Naive thymus-derived CD8-positive, alpha-beta T cell (primary cell): ENCODE results near the gene RNF135. TPM values are rescaled to one million over a fixed set of nuclear protein-coding genes. Genes with fewer than 3 reads are reported as not detected.
"Not testable (repeated sequence)": the region's sequence is repeated elsewhere in the genome, so short reads cannot be mapped to it uniquely, and the experiment has no call there.

Source experiments
- ATAC-seq, 2 donors: fragments of 150-1000 bp; cut with Tn5 transposase in 1 of 2; sonication (Bioruptor Pico), chemical (Tn5 transposase) in 1 of 2; 1 replicate in 1 of 2; 2 replicates in 1 of 2; pipeline ENCODE4 v1.10.0; 2021; ENCODE audit warnings: mild to moderate bottlenecking in 2 of 2, moderate library complexity in 2 of 2
- POLR2A ChIA-PET: fragments of 350-600 bp; sonication (Branson Sonifier 250); formaldehyde crosslinking; loops from one replicate; lab custom pipeline; 2021; ENCODE audit warnings: antibody characterized with exemption; lab: Charles Lee
- DNase-seq, 10 donors: peaks; one replicate each; pipeline versions ENCODE4 v3.0.0 to v3.0.0-alpha.2; 2020 to 2022
- H3K27ac Mint-ChIP-seq, 10 donors: one replicate each; pipeline ENCODE4 v1.8.0; 2020 to 2022; ENCODE audit warnings: mild to moderate bottlenecking in 10 of 10, mixed read lengths in 10 of 10, moderate library complexity in 4 of 10, inconsistent platforms in 1 of 10
- H3K27me3 Mint-ChIP-seq, 5 donors: one replicate each; pipeline ENCODE4 v1.8.0; 2021 to 2022; ENCODE audit warnings: mixed read lengths in 5 of 5
- H3K36me3 Mint-ChIP-seq, 3 donors: one replicate each; pipeline ENCODE4 v1.8.0; 2020 to 2022; ENCODE audit warnings: mixed read lengths in 3 of 3, mild to moderate bottlenecking in 2 of 3, inconsistent platforms in 1 of 3
- H3K4me1 Mint-ChIP-seq, 4 donors: one replicate each; pipeline ENCODE4 v1.8.0; 2021 to 2022; ENCODE audit warnings: mixed read lengths in 4 of 4
- H3K4me3 Mint-ChIP-seq, 10 donors: one replicate each; pipeline ENCODE4 v1.8.0; 2020 to 2022; ENCODE audit warnings: mild to moderate bottlenecking in 10 of 10, mixed read lengths in 10 of 10, moderate library complexity in 6 of 10, inconsistent platforms in 1 of 10
- H3K9me3 Mint-ChIP-seq, 9 donors: one replicate each; pipeline ENCODE4 v1.8.0; 2020 to 2022; ENCODE audit warnings: mixed read lengths in 9 of 9, mild to moderate bottlenecking in 3 of 9, inconsistent platforms in 1 of 9, moderate library complexity in 1 of 9
- polyA plus RNA-seq, 3 donors: library from polyadenylated mRNA; unstranded; fragments of 300-500 nt; fragmentation: Illumina TruSeq; gene quantifications; one replicate each; pipeline ENCODE4 v1.2.3, GENCODE V29; 2021
- total RNA-seq, 8 experiments: library from RNA in 2 of 8; stranded (reverse) in 2 of 8; gene quantifications; one replicate each; pipeline ENCODE4 v1.2.3 and lab custom pipeline; 2021 to 2026

RNF135 gene
- total and polyA plus RNA-seq, 5 experiments from 2014 or later = 2.9 to 5.4 (median 3.3) TPM

- H3K4me3 Mint-ChIP-seq, H3K36me3 Mint-ChIP-seq, POLR2A ChIA-PET, H3K27ac Mint-ChIP-seq, H3K4me1 Mint-ChIP-seq, H3K9me3 Mint-ChIP-seq, ATAC-seq, DNase-seq: not testable (repeated sequence)
- peaks cover 2 to 12% (median 10%) of the 10 kb centered on the region in 5 donors for H3K27me3 Mint-ChIP-seq
Measured at GRCh38 chr17:30931582-30931981, 39.3 kb upstream of the RNF135 start.

GRCh38 chr17:30933966-30934365 is 36.9 kb upstream of the RNF135 start:
- POLR2A ChIA-PET = no interaction called here
- no peak overlapping the region for H3K27ac Mint-ChIP-seq
- H3K4me1 Mint-ChIP-seq = peaks cover 0 to 2% (median 0%) of the 10 kb centered on the region in 4 donors

GRCh38 chr17:30939051-30939689 is 31.7 kb upstream of the RNF135 start:
- no peak for DNase-seq
- H3K27ac Mint-ChIP-seq = peak overlapping the region in 1 of 10 donors; percentile 29
- no peak overlapping the region for H3K4me3 Mint-ChIP-seq

More at GRCh38 chr17:30933966-30934365, 36.9 kb upstream of the RNF135 start:
- DNase-seq (no peak), ATAC-seq (no peak)
- Mint-ChIP-seq H3K4me3 (no peak overlapping the region), H3K27me3 (peaks cover 0 to under 1% (median 0%) of the 10 kb centered on the region in 5 donors), H3K9me3 (no peaks in the 10 kb centered on the region), H3K36me3 (no peaks in the 10 kb centered on the region)

GRCh38 chr17:30942308-30943079 is 28.3 kb upstream of the RNF135 start:
- H3K4me1 Mint-ChIP-seq = peaks cover 0 to 6% (median 0%) of the 10 kb centered on the region in 4 donors
- H3K4me3 Mint-ChIP-seq = no peak overlapping the region
- peaks cover 0 to 2% (median 0%) of the 10 kb centered on the region in 5 donors for H3K27me3 Mint-ChIP-seq
- POLR2A ChIA-PET = no interaction called here
- H3K27ac Mint-ChIP-seq = no peak overlapping the region
- no peaks in the 10 kb centered on the region for H3K36me3 Mint-ChIP-seq
- ATAC-seq = no peak
- no peak for DNase-seq
- no peaks in the 10 kb centered on the region for H3K9me3 Mint-ChIP-seq

More at GRCh38 chr17:30939051-30939689, 31.7 kb upstream of the RNF135 start:
- Mint-ChIP-seq H3K4me1 (peaks cover 0 to 6% (median 0%) of the 10 kb centered on the region in 4 donors), H3K27me3 (peaks cover 0 to 2% (median 0%) of the 10 kb centered on the region in 5 donors), H3K36me3 (no peaks in the 10 kb centered on the region), H3K9me3 (no peaks in the 10 kb centered on the region)
- ATAC-seq = no peak
- POLR2A ChIA-PET = no interaction called here

DNA sequence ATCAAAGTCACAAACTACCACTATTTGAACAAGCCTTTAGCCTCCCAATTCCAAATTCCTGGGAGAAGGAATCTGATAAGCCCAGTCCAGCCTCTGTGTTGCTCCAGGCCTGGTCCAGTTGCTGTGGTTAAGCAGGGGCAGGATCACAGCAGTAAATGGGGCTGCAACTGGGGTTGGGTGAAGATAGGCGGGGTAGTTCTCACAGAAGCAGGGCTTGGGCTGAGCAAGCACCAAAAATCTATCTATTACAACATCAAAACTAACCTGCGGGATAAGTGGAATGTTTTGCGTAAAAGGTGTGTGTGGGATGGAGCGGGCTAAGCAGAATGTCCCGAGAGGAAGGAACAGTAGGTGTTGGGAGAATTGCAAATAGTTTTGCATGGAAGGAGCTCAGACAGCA is 23.0 kb upstream of the RNF135 start:
- Mint-ChIP-seq H3K27ac (no peak overlapping the region), H3K4me3 (no peak overlapping the region), H3K9me3 (no peaks in the 10 kb centered on the region), H3K36me3 (no peaks in the 10 kb centered on the region), H3K27me3 (no peaks in the 10 kb centered on the region), H3K4me1 (peaks cover 0 to 20% (median 0%) of the 10 kb centered on the region in 4 donors)
- POLR2A ChIA-PET = no interaction called here
- ATAC-seq = no peak
- DNase-seq = no peak

- Mint-ChIP-seq H3K27me3 (no peaks in the 10 kb centered on the region), H3K9me3 (no peaks in the 10 kb centered on the region), H3K36me3 (no peaks in the 10 kb centered on the region), H3K4me1 (peaks cover 0 to 40% (median 0%) of the 10 kb centered on the region in 4 donors), H3K27ac (no peak overlapping the region), H3K4me3 (no peak overlapping the region)
- POLR2A ChIA-PET = no interaction called here
- no peak for ATAC-seq
- DNase-seq = no peak
Measured at GRCh38 chr17:30950189-30950588, 20.6 kb upstream of the RNF135 start.

DNA sequence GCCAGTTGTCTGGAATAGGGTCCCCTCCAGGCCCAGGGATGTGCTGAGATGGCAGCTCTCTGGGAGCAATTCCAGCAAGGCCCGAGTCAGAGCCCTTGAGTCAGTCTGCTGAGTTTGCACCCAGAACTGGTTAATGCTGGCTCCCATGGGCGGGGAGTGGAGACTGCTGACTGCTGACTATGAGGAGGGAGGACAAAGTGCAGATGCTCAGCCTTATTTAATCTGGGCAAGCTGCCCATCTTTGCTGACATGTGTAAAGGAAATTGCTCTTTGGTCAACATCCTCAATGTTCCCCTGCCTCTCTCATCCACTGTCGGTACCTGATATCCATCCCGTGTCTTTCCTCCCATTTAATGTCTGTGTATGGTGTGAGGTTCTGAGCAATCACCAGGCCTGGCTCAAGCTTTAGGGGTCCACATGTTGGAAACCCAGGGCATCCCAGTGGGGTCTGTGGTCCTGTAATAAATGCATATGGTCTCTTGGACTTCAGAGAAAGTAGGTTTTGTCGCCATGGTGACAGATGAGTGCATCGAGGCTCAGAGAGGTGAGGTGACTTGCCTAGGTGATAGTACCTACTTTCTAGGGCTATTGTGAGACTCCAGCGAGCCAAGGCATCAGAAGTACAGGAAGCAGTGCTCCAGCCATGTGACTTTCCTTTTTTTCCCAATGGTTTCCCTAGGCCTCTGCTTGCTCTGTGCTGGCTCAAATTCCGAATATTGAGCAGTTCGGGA is 20.0 kb upstream of the RNF135 start:
- no peaks in the 10 kb centered on the region for H3K9me3 Mint-ChIP-seq
- no peaks in the 10 kb centered on the region for H3K27me3 Mint-ChIP-seq
- H3K36me3 Mint-ChIP-seq = no peaks in the 10 kb centered on the region
- DNase-seq (no peak), ATAC-seq (no peak)
- POLR2A ChIA-PET = no interaction called here
- no peak overlapping the region for H3K27ac Mint-ChIP-seq
- H3K4me3 Mint-ChIP-seq = no peak overlapping the region
- H3K4me1 Mint-ChIP-seq = peaks cover 0 to 40% (median 0%) of the 10 kb centered on the region in 4 donors

DNA sequence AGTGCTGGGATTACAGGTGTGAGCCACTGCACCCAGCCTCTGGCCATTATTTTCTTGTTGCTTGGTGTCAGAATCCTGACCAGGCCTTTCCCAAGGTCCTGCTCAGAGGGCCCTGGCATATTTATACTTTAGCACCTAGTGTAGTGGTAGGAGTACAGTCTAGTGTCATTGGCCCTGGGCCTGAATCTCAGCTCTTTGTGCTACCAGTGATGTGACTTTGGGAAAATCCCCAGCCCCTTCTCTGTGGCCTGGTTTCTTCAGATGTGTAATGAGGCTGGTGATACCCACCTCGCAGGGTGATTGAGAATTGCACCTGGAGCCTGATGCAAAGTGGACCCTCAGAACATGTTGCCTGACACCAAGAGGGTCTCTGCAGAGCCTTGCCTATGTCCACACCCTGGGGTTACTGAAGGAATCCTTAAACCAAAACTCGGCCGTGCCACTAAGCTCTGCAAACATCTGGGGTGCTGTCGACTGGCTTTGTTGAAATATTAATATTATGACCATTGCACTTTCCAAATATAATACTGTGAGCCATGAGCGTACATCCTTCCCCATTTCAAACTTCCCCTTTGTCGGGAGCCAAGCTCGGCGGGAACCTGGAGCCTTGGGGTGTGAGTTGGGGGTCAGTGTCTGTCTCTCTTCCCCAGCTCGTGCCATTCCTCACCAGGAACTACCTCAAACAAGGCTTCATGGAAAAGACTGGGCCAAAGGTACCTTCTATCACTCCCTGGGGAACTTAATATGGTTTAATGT is 18.0 kb upstream of the RNF135 start:
- DNase-seq = no peak
- H3K4me3 Mint-ChIP-seq = peak overlapping the region in 1 of 10 donors; percentile 42
- H3K27ac Mint-ChIP-seq = no peak overlapping the region
- POLR2A ChIA-PET = no interaction called here
- no peak for ATAC-seq
- H3K27me3 Mint-ChIP-seq = peaks cover 0 to 11% (median under 1%) of the 10 kb centered on the region in 5 donors
- H3K9me3 Mint-ChIP-seq = no peaks in the 10 kb centered on the region
- H3K4me1 Mint-ChIP-seq = peaks cover 0 to 46% (median 0%) of the 10 kb centered on the region in 4 donors
- H3K36me3 Mint-ChIP-seq = no peaks in the 10 kb centered on the region

- H3K27me3 Mint-ChIP-seq = peaks cover 0 to 13% (median 6%) of the 10 kb centered on the region in 5 donors
- POLR2A ChIA-PET = no interaction called here
- H3K9me3 Mint-ChIP-seq = no peaks in the 10 kb centered on the region
- no peaks in the 10 kb centered on the region for H3K36me3 Mint-ChIP-seq
- DNase-seq = no peak
- H3K4me1 Mint-ChIP-seq = peaks cover 0 to 60% (median 0%) of the 10 kb centered on the region in 4 donors
- H3K27ac Mint-ChIP-seq = peak overlapping the region in 1 of 10 donors; percentile 35
- ATAC-seq = no peak
- peak overlapping the region in 1 of 10 donors; percentile 19 for H3K4me3 Mint-ChIP-seq
Measured at GRCh38 chr17:30954046-30954830, 16.6 kb upstream of the RNF135 start.

DNA sequence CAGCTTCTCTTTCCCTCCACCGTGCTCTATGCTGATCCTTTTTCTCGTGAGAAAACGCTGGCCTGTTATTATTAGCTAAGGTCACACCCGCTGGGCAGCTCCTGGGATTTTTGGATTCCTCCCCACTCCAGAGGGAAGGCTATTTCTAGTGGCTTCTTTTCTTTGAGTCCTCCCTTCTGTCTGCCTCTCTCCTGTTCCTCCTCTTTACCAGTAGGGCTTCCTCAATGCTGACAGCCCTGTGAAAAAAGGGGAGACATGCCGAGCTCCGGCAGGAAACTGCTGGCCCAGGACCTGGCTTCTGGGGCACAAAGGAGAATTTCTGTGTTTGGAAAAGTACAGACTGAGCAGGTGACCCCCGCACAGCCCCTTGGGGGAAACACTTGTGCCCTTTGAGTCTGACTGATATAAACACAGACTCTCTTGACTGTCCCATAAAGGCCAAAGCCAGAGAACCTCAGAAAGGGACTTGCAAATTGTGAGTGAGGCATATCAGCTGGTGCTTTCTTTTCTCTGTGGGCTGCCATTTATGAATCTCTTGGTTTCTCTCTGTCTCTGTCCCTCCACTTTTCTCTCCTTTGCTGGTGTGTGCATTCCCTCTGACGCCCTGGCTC is 14.0 kb upstream of the RNF135 start:
- no peaks in the 10 kb centered on the region for H3K36me3 Mint-ChIP-seq
- H3K4me3 Mint-ChIP-seq = no peak overlapping the region
- POLR2A ChIA-PET = no interaction called here
- H3K9me3 Mint-ChIP-seq = no peaks in the 10 kb centered on the region
- ATAC-seq = no peak
- no peak for DNase-seq
- peaks cover 0 to 13% (median 6%) of the 10 kb centered on the region in 5 donors for H3K27me3 Mint-ChIP-seq
- H3K4me1 Mint-ChIP-seq = peaks cover 0 to 67% (median 0%) of the 10 kb centered on the region in 4 donors
- no peak overlapping the region for H3K27ac Mint-ChIP-seq

DNA sequence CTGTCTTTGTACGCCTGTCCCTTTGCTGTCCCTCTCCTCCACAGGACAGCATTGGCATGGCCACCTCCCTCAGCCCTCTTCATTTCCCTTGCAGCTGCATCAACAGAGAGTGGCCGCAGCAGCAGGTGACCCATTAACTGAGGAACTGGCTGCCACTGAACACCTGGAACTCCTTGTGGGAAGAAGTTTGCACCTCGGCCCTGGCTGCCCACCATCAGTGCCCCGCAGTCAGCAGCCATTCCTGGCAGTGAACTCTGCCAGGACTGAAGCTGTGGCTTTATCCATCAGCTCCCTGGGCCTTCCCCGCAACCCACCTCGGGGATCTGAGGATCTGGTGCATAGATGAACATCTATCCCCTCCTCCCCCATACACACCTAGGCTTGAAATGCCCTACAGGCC is 13.1 kb upstream of the RNF135 start:
- POLR2A ChIA-PET = no interaction called here
- ATAC-seq (no peak), DNase-seq (no peak)
- Mint-ChIP-seq H3K36me3 (no peaks in the 10 kb centered on the region), H3K4me3 (no peak overlapping the region), H3K4me1 (peaks cover 0 to 63% (median 0%) of the 10 kb centered on the region in 4 donors), H3K27ac (no peak overlapping the region), H3K27me3 (peaks cover 0 to 13% (median 6%) of the 10 kb centered on the region in 5 donors), H3K9me3 (no peaks in the 10 kb centered on the region)
